HCT116 (cell line): ENCODE results near the gene DGAT2.

Experiments
- CTCF ChIP-seq, 3 experiments: fragments of 200-600 bp in 1 of 3; sonication (generic) in 1 of 3; IDR thresholded peaks in 2 of 3; conservative IDR thresholded peaks in 1 of 3; 2 replicates each; pipeline ENCODE4 v1.5.1; 2012 to 2017; ENCODE audit warnings: low read depth in 2 of 3, low read length in 2 of 3, antibody characterized with exemption in 1 of 3, borderline replicate concordance in 1 of 3, control low read depth in 1 of 3, mild to moderate bottlenecking in 1 of 3, mixed read lengths in 1 of 3, mixed run types in 1 of 3, moderate library complexity in 1 of 3; ENCODE audit not compliant: insufficient read depth in 1 of 3
- EGR1 ChIP-seq: IDR thresholded peaks from 2 replicates; pipeline ENCODE4 v1.6.1; 2012; ENCODE audit warnings: low read depth
- EZH2 ChIP-seq: fragments of 200-600 bp; sonication (generic); IDR thresholded peaks from 2 replicates; pipeline ENCODE4 v1.6.1; 2017; ENCODE audit warnings: antibody characterized with exemption, mixed run types
- JUND ChIP-seq: IDR thresholded peaks from 2 replicates; pipeline ENCODE4 v1.6.1; 2012
- POLR2A ChIP-seq: IDR thresholded peaks from 2 replicates; pipeline ENCODE4 v1.7.0; 2011; ENCODE audit warnings: borderline replicate concordance; ENCODE audit not compliant: insufficient read depth, insufficient read length; ENCODE audit errors: extremely low read depth

GRCh38 chr11:75762885-75763284, 5.7 kb upstream of the DGAT2 start:
- TF ChIP-seq CTCF (IDR thresholded peaks at IDR 0.05 in 2 of 3, conservative IDR thresholded peaks at IDR 0.05 in 1 of 3; ENCODE audit: borderline replicate concordance in 1 of 3, insufficient read depth in 1 of 3, low read depth in 2 of 3, low read length in 2 of 3): no peak
- TF ChIP-seq EGR1: no peak
- TF ChIP-seq EZH2: no peak
- TF ChIP-seq POLR2A: no peak
- no peak for TF ChIP-seq JUND
